HUES64 (cell line): Measurements from ENCODE around the gene GOLT1A.

Source experiments
- H3K27ac ChIP-seq: 2 replicates; pipeline ENCODE4 v1.7.0; 2013; ENCODE audit warnings: low read depth, low read length, inconsistent platforms
- H3K27me3 ChIP-seq: 2 replicates; pipeline ENCODE4 v1.6.1; 2013; ENCODE audit warnings: mild to moderate bottlenecking, low read length; ENCODE audit not compliant: insufficient read depth
- H3K36me3 ChIP-seq: 2 replicates; pipeline ENCODE4 v1.6.1; 2013; ENCODE audit warnings: mild to moderate bottlenecking, low read length; ENCODE audit not compliant: insufficient read depth
- H3K4me1 ChIP-seq: 2 replicates; pipeline ENCODE4 v1.6.1; 2013; ENCODE audit warnings: mild to moderate bottlenecking, low read length, moderate library complexity; ENCODE audit not compliant: insufficient read depth
- H3K4me3 ChIP-seq: 2 replicates; pipeline ENCODE4 v1.5.1; 2013; ENCODE audit warnings: mild to moderate bottlenecking, low read length, moderate library complexity
- H3K9ac ChIP-seq: 2 replicates; pipeline ENCODE4 v1.6.1; 2013; ENCODE audit warnings: mild to moderate bottlenecking, low read depth, low read length
- H3K9me3 ChIP-seq: 2 replicates; pipeline ENCODE4 v1.6.1; 2013; ENCODE audit warnings: low read depth, low read length; ENCODE audit not compliant: insufficient read depth
- WGBS: fragments of 150-250, 120-280 bp; methylation state at CpG from one replicate; pipeline ENCODE4 v1.1.7; 2013; ENCODE audit warnings: missing lambda C conversion rate; 5-methylcytosine and 5-hydroxymethylcytosine counted together

The GOLT1A gene

GRCh38 chr1:204188959-204189639 lies 24.7 kb downstream of the GOLT1A start:
- no peak overlapping the region for H3K27ac ChIP-seq
- no peaks in the 10 kb centered on the region for H3K36me3 ChIP-seq
- no peak overlapping the region for H3K9ac ChIP-seq
- 84% methylated on average over 11 of the region's 11 CpGs for WGBS
- peaks cover 56% of the 10 kb centered on the region for H3K27me3 ChIP-seq
- no peaks in the 10 kb centered on the region; the same call in 1 of the 2 replicates for H3K4me1 ChIP-seq
- H3K9me3 ChIP-seq: no peaks in the 10 kb centered on the region
- H3K4me3 ChIP-seq: no peak overlapping the region

GRCh38 chr1:204186597-204186996 lies 27.2 kb downstream of the GOLT1A start:
- Histone ChIP-seq H3K36me3 (no peaks in the 10 kb centered on the region), H3K27me3 (peaks cover 47% of the 10 kb centered on the region), H3K27ac (no peak overlapping the region), H3K9ac (no peak overlapping the region), H3K4me3 (no peak overlapping the region), H3K9me3 (no peaks in the 10 kb centered on the region), H3K4me1 (no peaks in the 10 kb centered on the region; the same call in 1 of the 2 replicates)
- 92% methylated on average over 10 of the region's 10 CpGs for WGBS

- H3K9me3 ChIP-seq: 0 out of 2 replicates have a peak, but pooled peaks cover 5% of the 10 kb centered on the region
- 73% methylated on average over 1 of the region's 1 CpG for WGBS
- no peak overlapping the region for H3K27ac ChIP-seq
- H3K9ac ChIP-seq: no peak overlapping the region
- H3K4me1 ChIP-seq: no peaks in the 10 kb centered on the region
- H3K4me3 ChIP-seq: no peak overlapping the region
- no peaks in the 10 kb centered on the region; the same call in 1 of the 2 replicates for H3K27me3 ChIP-seq
- H3K36me3 ChIP-seq: no peaks in the 10 kb centered on the region
Observed at GRCh38 chr1:204181116-204181515, 32.7 kb downstream of the GOLT1A start.

- no peaks in the 10 kb centered on the region for H3K27me3 ChIP-seq
- H3K9me3 ChIP-seq: 0 out of 2 replicates have a peak, but pooled peaks cover 5% of the 10 kb centered on the region
- H3K27ac ChIP-seq: no peak overlapping the region
- H3K4me1 ChIP-seq: no peaks in the 10 kb centered on the region
- no peaks in the 10 kb centered on the region for H3K36me3 ChIP-seq
- H3K9ac ChIP-seq: no peak overlapping the region
- no peak overlapping the region for H3K4me3 ChIP-seq
- WGBS: 75% methylated on average over 6 of the region's 6 CpGs
Observed at GRCh38 chr1:204180133-204180532, 33.7 kb downstream of the GOLT1A start.

- WGBS: 89% methylated on average over 7 of the region's 7 CpGs
Observed at GRCh38 chr1:204178487-204179281, 35.1 kb downstream of the GOLT1A start.

GRCh38 chr1:204177133-204177532 lies 36.7 kb downstream of the GOLT1A start:
- Histone ChIP-seq H3K9me3 (0 out of 2 replicates have a peak, but pooled peaks cover 5% of the 10 kb centered on the region), H3K27ac (no peak overlapping the region), H3K36me3 (no peaks in the 10 kb centered on the region), H3K27me3 (peaks cover 3% of the 10 kb centered on the region; the same call in 1 of the 2 replicates), H3K9ac (no peak overlapping the region), H3K4me1 (no peaks in the 10 kb centered on the region), H3K4me3 (no peak overlapping the region)
- 78% methylated on average over 4 of the region's 4 CpGs for WGBS

More at GRCh38 chr1:204178487-204179281, 35.1 kb downstream of the GOLT1A start:
- Histone ChIP-seq H3K4me3 (no peak overlapping the region), H3K27me3 (peaks cover 3% of the 10 kb centered on the region; the same call in 1 of the 2 replicates), H3K27ac (no peak overlapping the region), H3K4me1 (no peaks in the 10 kb centered on the region), H3K9ac (no peak overlapping the region), H3K36me3 (no peaks in the 10 kb centered on the region), H3K9me3 (0 out of 2 replicates have a peak, but pooled peaks cover 5% of the 10 kb centered on the region)

- WGBS: 88% methylated on average over 2 of the region's 5 CpGs
- Histone ChIP-seq H3K27me3 (peaks cover 3% of the 10 kb centered on the region; the same call in 1 of the 2 replicates), H3K4me1 (no peaks in the 10 kb centered on the region), H3K27ac (no peak overlapping the region), H3K36me3 (no peaks in the 10 kb centered on the region), H3K4me3 (no peak overlapping the region), H3K9ac (no peak overlapping the region), H3K9me3 (0 out of 2 replicates have a peak, but pooled peaks cover 9% of the 10 kb centered on the region)
Observed at GRCh38 chr1:204176049-204176448, 37.7 kb downstream of the GOLT1A start.

GRCh38 chr1:204174958-204175357 lies 38.8 kb downstream of the GOLT1A start:
- Histone ChIP-seq H3K27me3 (peaks cover 3% of the 10 kb centered on the region; the same call in 1 of the 2 replicates), H3K9ac (no peak overlapping the region), H3K36me3 (no peaks in the 10 kb centered on the region), H3K4me1 (no peaks in the 10 kb centered on the region), H3K27ac (no peak overlapping the region), H3K9me3 (peaks cover 19% of the 10 kb centered on the region), H3K4me3 (no peak overlapping the region)
- WGBS: 90% methylated on average over 3 of the region's 3 CpGs

GRCh38 chr1:204172404-204173029 lies 41.3 kb downstream of the GOLT1A start:
- Histone ChIP-seq H3K9ac (no peak overlapping the region), H3K9me3 (peaks cover 29% of the 10 kb centered on the region), H3K36me3 (no peaks in the 10 kb centered on the region), H3K27me3 (peaks cover 3% of the 10 kb centered on the region; the same call in 1 of the 2 replicates), H3K4me3 (no peak overlapping the region), H3K4me1 (no peaks in the 10 kb centered on the region), H3K27ac (no peak overlapping the region)
- 84% methylated on average over 2 of the region's 2 CpGs for WGBS

GRCh38 chr1:204171751-204172178 lies 42.0 kb downstream of the GOLT1A start:
- H3K27me3 ChIP-seq: peaks cover 3% of the 10 kb centered on the region; the same call in 1 of the 2 replicates
- H3K36me3 ChIP-seq: no peaks in the 10 kb centered on the region
- 86% methylated on average over 4 of the region's 4 CpGs for WGBS
- peaks cover 29% of the 10 kb centered on the region for H3K9me3 ChIP-seq
- H3K9ac ChIP-seq: no peak overlapping the region
- no peak overlapping the region for H3K4me3 ChIP-seq
- H3K4me1 ChIP-seq: no peaks in the 10 kb centered on the region
- no peak overlapping the region for H3K27ac ChIP-seq
